ENCODE data around the gene SLC36A4.
"Not testable (repeated sequence)": the region's sequence is repeated elsewhere in the genome, so short reads cannot be mapped to it uniquely, and the experiment has no call there.

SLC36A4 gene

GRCh38 chr11:93193731-93194130 is 4.1 kb downstream of the SLC36A4 start:
- DNase-seq: no peak

- no peak for DNase-seq
Measured at GRCh38 chr11:93192163-93192562, 5.6 kb downstream of the SLC36A4 start.

GRCh38 chr11:93189462-93189861 is 8.3 kb downstream of the SLC36A4 start:
- no peak for DNase-seq

- no peak for DNase-seq
Measured at GRCh38 chr11:93188726-93189125, 9.1 kb downstream of the SLC36A4 start.

- DNase-seq: no peak
Measured at GRCh38 chr11:93187290-93187689, 10.5 kb downstream of the SLC36A4 start.

- DNase-seq: not testable (repeated sequence)
Measured at GRCh38 chr11:93177891-93178290, 19.9 kb downstream of the SLC36A4 start.

- DNase-seq: no peak
Measured at GRCh38 chr11:93169950-93170561, 27.7 kb downstream of the SLC36A4 start.

- no peak for DNase-seq
Measured at GRCh38 chr11:93169143-93169542, 28.6 kb downstream of the SLC36A4 start.

- DNase-seq: no peak
Measured at GRCh38 chr11:93166862-93167261, 30.9 kb downstream of the SLC36A4 start.

GRCh38 chr11:93166194-93166593 is 31.6 kb downstream of the SLC36A4 start:
- DNase-seq: no peak

GRCh38 chr11:93160808-93161207 is 37.0 kb downstream of the SLC36A4 start:
- no peak for DNase-seq

GRCh38 chr11:93160156-93160555 is 37.6 kb downstream of the SLC36A4 start:
- DNase-seq: no peak

- no peak for DNase-seq
Measured at GRCh38 chr11:93159721-93160120, 38.1 kb downstream of the SLC36A4 start.

- DNase-seq: no peak
Measured at GRCh38 chr11:93155738-93156137, 42.1 kb downstream of the SLC36A4 start.

- no peak for DNase-seq
Measured at GRCh38 chr11:93145390-93145915, 52.3 kb downstream of the SLC36A4 start.

- no peak for DNase-seq
Measured at GRCh38 chr11:93143800-93144199, 54.0 kb downstream of the SLC36A4 start.

- no peak for DNase-seq
Measured at GRCh38 chr11:93143186-93143585, 54.6 kb downstream of the SLC36A4 start.

GRCh38 chr11:93133488-93134109 is 64.2 kb downstream of the SLC36A4 start:
- DNase-seq: no peak

GRCh38 chr11:93132836-93133235 is 65.0 kb downstream of the SLC36A4 start:
- DNase-seq: no peak

GRCh38 chr11:93131709-93132108 is 66.1 kb downstream of the SLC36A4 start:
- peak; percentile 83 for DNase-seq

- DNase-seq: no peak
Measured at GRCh38 chr11:93128574-93128973, 69.2 kb downstream of the SLC36A4 start.

- no peak for DNase-seq
Measured at GRCh38 chr11:93123351-93123898, 74.4 kb downstream of the SLC36A4 start.

GRCh38 chr11:93122535-93123235 is 75.1 kb downstream of the SLC36A4 start:
- DNase-seq: no peak

GRCh38 chr11:93118276-93118675 is 79.5 kb downstream of the SLC36A4 start:
- no peak for DNase-seq

All from NCI-H526 treated with DMSO at 0.1 percent for 48 hours (cell line).